Endodermal cell (in vitro differentiated cells): ENCODE data around the gene IL10RB. TPM values are rescaled to one million over a fixed set of nuclear protein-coding genes. Genes with fewer than 3 reads are reported as not detected.
"Not testable (repeated sequence)": the region's sequence is repeated elsewhere in the genome, so short reads cannot be mapped to it uniquely, and the experiment has no call there.

Experiments
- DNase-seq: peaks from one replicate; pipeline ENCODE4 v3.0.0-alpha.2; 2017
- H3K27ac ChIP-seq: 2 replicates; pipeline ENCODE4 v1.5.1; 2013; ENCODE audit warnings: mild to moderate bottlenecking, low read depth, low read length, moderate library complexity
- H3K27me3 ChIP-seq: 2 replicates; pipeline ENCODE4 v1.6.1; 2013; ENCODE audit warnings: mild to moderate bottlenecking, low read length, moderate library complexity; ENCODE audit not compliant: insufficient read depth, control insufficient read depth, poor library complexity, severe bottlenecking
- H3K36me3 ChIP-seq: 2 replicates; pipeline ENCODE4 v1.7.0; 2013; ENCODE audit warnings: mild to moderate bottlenecking, low read length, moderate library complexity; ENCODE audit not compliant: control insufficient read depth, insufficient read depth
- H3K4me1 ChIP-seq: one replicate; pipeline ENCODE4 v1.7.0; 2013; ENCODE audit warnings: low read length; ENCODE audit not compliant: control insufficient read depth, insufficient read depth
- H3K4me3 ChIP-seq: 2 replicates; pipeline ENCODE4 v1.5.1; 2013; ENCODE audit warnings: mild to moderate bottlenecking, low read length, moderate library complexity
- H3K9ac ChIP-seq: 2 replicates; pipeline ENCODE4 v1.6.1; 2013; ENCODE audit warnings: mild to moderate bottlenecking, low read length, moderate library complexity; ENCODE audit not compliant: poor library complexity, severe bottlenecking; ENCODE audit errors: extremely low read depth
- H3K9me3 ChIP-seq: 2 replicates; pipeline ENCODE4 v1.6.1; 2013; ENCODE audit warnings: mild to moderate bottlenecking, low read length, moderate library complexity; ENCODE audit not compliant: control insufficient read depth
- H3K27ac Mint-ChIP-seq: 2 replicates; pipeline ENCODE4 v1.8.0; 2020; ENCODE audit warnings: mixed read lengths
- H3K27me3 Mint-ChIP-seq: 2 replicates; pipeline ENCODE4 v1.8.0; 2021; ENCODE audit warnings: mild to moderate bottlenecking, mixed read lengths; ENCODE audit not compliant: insufficient read depth
- H3K36me3 Mint-ChIP-seq: 2 replicates; pipeline ENCODE4 v1.8.0; 2020; ENCODE audit warnings: low read depth, mixed read lengths
- H3K4me1 Mint-ChIP-seq: 2 replicates; pipeline ENCODE4 v1.8.0; 2020; ENCODE audit warnings: mixed read lengths
- H3K4me3 Mint-ChIP-seq: 2 replicates; pipeline ENCODE4 v1.8.0; 2020; ENCODE audit warnings: mild to moderate bottlenecking, moderate library complexity, mixed read lengths
- H3K9me3 Mint-ChIP-seq: 2 replicates; pipeline ENCODE4 v1.8.0; 2020; ENCODE audit warnings: mild to moderate bottlenecking, mixed read lengths
- CTCF ChIP-seq: fragments of 200-600 bp; sonication (generic); conservative IDR thresholded peaks from 2 replicates; pipeline ENCODE4 v1.5.0; 2021; ENCODE audit warnings: antibody characterized with exemption, mild to moderate bottlenecking
- WGBS, 2 experiments: methylation state at CpG; one replicate each; pipeline versions ENCODE4 v1.1.5 to v1.1.7; 2013; ENCODE audit warnings: missing lambda C conversion rate in 2 of 2, mixed read lengths in 1 of 2; ENCODE audit not compliant: insufficient coverage in 1 of 2, insufficient read length in 1 of 2; 5-methylcytosine and 5-hydroxymethylcytosine counted together
- total RNA-seq, 2 donors: library from RNA; stranded (reverse); fragmentation: NEBNext Ultra II Directional in 1 of 2; extraction: Animal tissue kit (Norgen Biotek cat#: 25700) in 1 of 2; gene quantifications; 2 replicates in 1 of 2; 3 replicates in 1 of 2; pipeline ENCODE4 v1.2.1, GENCODE V29; 2021

IL10RB gene
- total RNA-seq, 2 donors from 2014 or later, result 4.1 to 5.3 TPM

- peaks cover 12% of the 10 kb centered on the region for H3K4me1 Mint-ChIP-seq
- no peak for DNase-seq
- Histone ChIP-seq H3K36me3 (no peaks in the 10 kb centered on the region), H3K27me3 (no peaks in the 10 kb centered on the region), H3K9ac (no peak overlapping the region), H3K4me3 (no peak overlapping the region), H3K4me1 (no peaks in the 10 kb centered on the region), H3K27ac (no peak overlapping the region), H3K9me3 (peaks cover 24% of the 10 kb centered on the region)
- no peak overlapping the region for H3K27ac Mint-ChIP-seq
- peaks cover 2% of the 10 kb centered on the region for H3K36me3 Mint-ChIP-seq
- 86 to 98% methylated on average over 1 to 3 of the region's 3 CpGs for WGBS, 2 experiments
- no peak overlapping the region for H3K4me3 Mint-ChIP-seq
- H3K27me3 Mint-ChIP-seq, result peaks cover 2% of the 10 kb centered on the region
- TF ChIP-seq CTCF, result no peak
- peaks cover 18% of the 10 kb centered on the region for H3K9me3 Mint-ChIP-seq
Measured at GRCh38 chr21:33219954-33220353, 46.2 kb upstream of the IL10RB start.

DNA sequence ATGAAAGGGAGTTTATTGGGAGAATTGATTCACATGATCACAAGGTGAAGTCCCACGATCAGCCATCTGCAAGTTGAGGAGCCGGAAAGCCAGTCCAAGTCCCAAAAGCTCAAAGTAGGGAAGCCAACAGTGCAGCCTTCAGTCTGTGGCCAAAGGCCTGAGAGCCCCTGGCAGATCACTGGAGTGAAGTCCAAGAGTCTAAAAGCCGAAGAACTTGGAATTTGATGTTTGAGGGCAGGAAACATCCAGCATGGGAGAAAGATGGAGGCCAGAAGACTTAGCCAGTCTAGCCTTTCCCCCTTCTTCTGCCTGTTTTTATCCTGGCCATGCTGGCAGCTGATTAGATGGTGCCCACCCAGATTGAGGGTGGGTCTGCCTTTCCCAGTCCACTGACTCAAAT is 40.8 kb upstream of the IL10RB start:
- WGBS, 2 experiments, result 91 to 94% methylated on average over 2 to 3 of the region's 3 CpGs
- H3K4me1 Mint-ChIP-seq, H3K4me3 ChIP-seq, H3K27ac ChIP-seq, H3K9ac ChIP-seq, H3K4me3 Mint-ChIP-seq, H3K36me3 ChIP-seq, H3K27me3 ChIP-seq, H3K27me3 Mint-ChIP-seq, H3K4me1 ChIP-seq, H3K36me3 Mint-ChIP-seq, DNase-seq, H3K27ac Mint-ChIP-seq: not testable (repeated sequence)
- peaks cover 24% of the 10 kb centered on the region for H3K9me3 ChIP-seq
- H3K9me3 Mint-ChIP-seq, result peaks cover 14% of the 10 kb centered on the region

DNA sequence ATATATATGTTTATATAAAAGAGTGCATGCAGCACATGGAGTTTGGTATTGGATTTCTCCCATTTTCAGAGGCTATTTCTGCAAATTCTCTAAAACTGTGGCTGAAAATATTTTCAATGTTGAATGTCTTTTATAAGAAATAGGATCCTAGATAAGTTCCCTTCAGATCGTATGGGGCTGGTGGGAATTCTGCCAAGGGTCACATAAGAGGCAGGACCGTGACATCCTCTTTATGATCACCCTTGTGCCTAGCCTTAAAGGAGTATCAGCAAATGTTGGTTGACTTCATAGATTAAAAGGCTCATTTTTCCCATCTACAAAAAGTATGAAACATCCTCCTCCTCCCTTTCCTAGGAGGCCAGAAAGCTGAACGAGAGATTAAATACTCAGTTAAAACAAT is 37.7 kb upstream of the IL10RB start:
- WGBS, 2 experiments, result 98 to 100% methylated on average over 2 of the region's 3 CpGs
- no peak overlapping the region for H3K27ac ChIP-seq
- no peak overlapping the region for H3K9ac ChIP-seq
- H3K36me3 Mint-ChIP-seq, result no peaks in the 10 kb centered on the region
- H3K9me3 Mint-ChIP-seq, result no peaks in the 10 kb centered on the region
- H3K4me3 ChIP-seq, result no peak overlapping the region
- no peak for DNase-seq
- H3K4me1 Mint-ChIP-seq, result peaks cover 22% of the 10 kb centered on the region
- no peaks in the 10 kb centered on the region for H3K36me3 ChIP-seq
- H3K27ac Mint-ChIP-seq, result no peak overlapping the region
- H3K27me3 Mint-ChIP-seq, result peaks cover 2% of the 10 kb centered on the region
- H3K4me1 ChIP-seq, result peaks cover 7% of the 10 kb centered on the region
- H3K4me3 Mint-ChIP-seq, result no peak overlapping the region
- no peaks in the 10 kb centered on the region for H3K27me3 ChIP-seq
- H3K9me3 ChIP-seq, result peaks cover 7% of the 10 kb centered on the region
- no peak for TF ChIP-seq CTCF

GRCh38 chr21:33229099-33229783 is 36.9 kb upstream of the IL10RB start:
- Mint-ChIP-seq H3K4me1 (peaks cover 23% of the 10 kb centered on the region), H3K27ac (no peak overlapping the region), H3K4me3 (peak overlapping the region; percentile 82), H3K27me3 (peaks cover 2% of the 10 kb centered on the region), H3K9me3 (no peaks in the 10 kb centered on the region), H3K36me3 (no peaks in the 10 kb centered on the region)
- Histone ChIP-seq H3K27ac (no peak overlapping the region), H3K27me3 (no peaks in the 10 kb centered on the region), H3K36me3 (no peaks in the 10 kb centered on the region), H3K4me3 (peak overlapping the region; percentile 66), H3K9me3 (peaks cover 7% of the 10 kb centered on the region), H3K4me1 (peaks cover 7% of the 10 kb centered on the region), H3K9ac (no peak overlapping the region)
- 59 to 75% methylated on average over 8 to 15 of the region's 18 CpGs for WGBS, 2 experiments
- DNase-seq, result no peak
- no peak for TF ChIP-seq CTCF
